ENCODE results near the gene FDX2. TPM values are rescaled to one million over a fixed set of nuclear protein-coding genes. Genes with fewer than 3 reads are reported as not detected.

FDX2 gene
- total RNA-seq, 2 donors from 2014 or later = 12.5 to 20.4 TPM

DNA sequence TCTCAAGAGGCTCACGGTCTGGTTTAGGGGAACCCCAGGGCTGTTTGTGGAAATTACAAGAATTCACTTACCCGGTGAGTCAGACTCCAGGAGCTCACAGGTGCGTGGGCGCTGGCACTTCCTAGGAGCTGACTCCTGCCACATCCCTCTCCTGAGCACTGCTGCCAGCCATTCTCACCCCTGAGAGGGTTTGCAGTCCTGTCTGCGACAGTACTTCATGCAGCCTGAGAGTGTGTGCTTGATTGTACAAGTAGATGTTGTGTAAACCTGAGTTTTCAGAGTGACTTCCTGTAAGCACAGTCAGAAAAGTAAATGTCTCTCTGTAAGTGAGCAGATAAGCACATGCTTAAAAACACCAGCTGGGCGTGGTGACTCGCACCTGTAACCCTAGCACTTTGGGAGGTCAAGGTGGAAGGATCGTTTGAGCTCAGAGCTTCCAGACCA, 55.7 kb downstream of the FDX2 start:
- H3K4me1 ChIP-seq = peaks cover 0 to 7% of the 10 kb centered on the region in 2 donors
- TF ChIP-seq, protein P1, sequence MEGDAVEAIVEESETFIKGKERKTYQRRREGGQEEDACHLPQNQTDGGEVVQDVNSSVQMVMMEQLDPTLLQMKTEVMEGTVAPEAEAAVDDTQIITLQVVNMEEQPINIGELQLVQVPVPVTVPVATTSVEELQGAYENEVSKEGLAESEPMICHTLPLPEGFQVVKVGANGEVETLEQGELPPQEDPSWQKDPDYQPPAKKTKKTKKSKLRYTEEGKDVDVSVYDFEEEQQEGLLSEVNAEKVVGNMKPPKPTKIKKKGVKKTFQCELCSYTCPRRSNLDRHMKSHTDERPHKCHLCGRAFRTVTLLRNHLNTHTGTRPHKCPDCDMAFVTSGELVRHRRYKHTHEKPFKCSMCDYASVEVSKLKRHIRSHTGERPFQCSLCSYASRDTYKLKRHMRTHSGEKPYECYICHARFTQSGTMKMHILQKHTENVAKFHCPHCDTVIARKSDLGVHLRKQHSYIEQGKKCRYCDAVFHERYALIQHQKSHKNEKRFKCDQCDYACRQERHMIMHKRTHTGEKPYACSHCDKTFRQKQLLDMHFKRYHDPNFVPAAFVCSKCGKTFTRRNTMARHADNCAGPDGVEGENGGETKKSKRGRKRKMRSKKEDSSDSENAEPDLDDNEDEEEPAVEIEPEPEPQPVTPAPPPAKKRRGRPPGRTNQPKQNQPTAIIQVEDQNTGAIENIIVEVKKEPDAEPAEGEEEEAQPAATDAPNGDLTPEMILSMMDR (IDR thresholded peaks at IDR 0.05) = no peak
- no peak overlapping the region for H3K27ac ChIP-seq
- H3K9me3 ChIP-seq = no peaks in the 10 kb centered on the region
- no peak for DNase-seq (ENCODE audit: low spot score)
- peaks cover 43% of the 10 kb centered on the region for H3K36me3 ChIP-seq
- H3K4me3 ChIP-seq = no peak overlapping the region
- H3K27me3 ChIP-seq = no peaks in the 10 kb centered on the region

Other genes starting within 250 kb of the FDX2 start
- gene SHFL, start 229.7 kb downstream of the FDX2 start, total RNA-seq = 10 to 100 TPM; 11.6 to 16.8 TPM
- under 1 TPM in 1 of 2 donors, not detected in 1; 0.31 TPM for gene ANGPTL6, start 213.3 kb downstream of the FDX2 start, total RNA-seq
- 10 to 100 TPM; 12.7 to 23.2 TPM for gene PPAN, start 209.7 kb downstream of the FDX2 start, total RNA-seq
- 1 to 10 TPM in 1 of 2 donors, under 1 TPM in 1; 0.30 to 3.9 TPM for gene P2RY11, start 204.3 kb downstream of the FDX2 start, total RNA-seq
- gene EIF3G, start 196.1 kb downstream of the FDX2 start, total RNA-seq = 100 to 1,000 TPM; 163 to 240 TPM
- 10 to 100 TPM; 17.2 to 27.7 TPM for gene DNMT1, start 121.1 kb downstream of the FDX2 start, total RNA-seq
- 10 to 100 TPM in 1 of 2 donors, 1 to 10 TPM in 1; 4.3 to 14.7 TPM for gene S1PR2, start 84.7 kb downstream of the FDX2 start, total RNA-seq
- 10 to 100 TPM; 75.9 to 86.3 TPM for gene MRPL4, start 63.8 kb downstream of the FDX2 start, total RNA-seq
- 10 to 100 TPM; 15.2 to 24.4 TPM for gene ICAM1, start 44.9 kb downstream of the FDX2 start, total RNA-seq
- gene ICAM4, start 29.1 kb downstream of the FDX2 start, total RNA-seq = under 1 TPM in 1 of 2 donors, not detected in 1; 0.55 TPM
- gene ICAM5, start 26.1 kb downstream of the FDX2 start, total RNA-seq = 1 to 10 TPM in 1 of 2 donors, under 1 TPM in 1; 0.22 to 1.7 TPM
- gene ZGLP1, start 6.2 kb downstream of the FDX2 start, total RNA-seq = under 1 TPM in 1 of 2 donors, not detected in 1; 0.90 TPM
- gene RAVER1, start 17.5 kb upstream of the FDX2 start, total RNA-seq = 10 to 100 TPM; 14.8 to 24.8 TPM
- gene ICAM3, start 23.6 kb upstream of the FDX2 start, total RNA-seq = 1 to 10 TPM; 5.3 to 7.1 TPM
- gene TYK2, start 64.6 kb upstream of the FDX2 start, total RNA-seq = 10 to 100 TPM; 31.7 to 58.8 TPM
- 100 to 1,000 TPM; 130 to 131 TPM for gene CDC37, start 87.5 kb upstream of the FDX2 start, total RNA-seq
- gene PDE4A, start 104.5 kb upstream of the FDX2 start, total RNA-seq = 1 to 10 TPM; 9.4 to 9.9 TPM
- 10 to 100 TPM; 52.1 to 64.9 TPM for gene KEAP1, start 187.3 kb upstream of the FDX2 start, total RNA-seq
- under 1 TPM; 0.12 to 0.59 TPM for gene S1PR5, start 201.4 kb upstream of the FDX2 start, total RNA-seq
- gene ATG4D, start 227.9 kb upstream of the FDX2 start, total RNA-seq = 10 to 100 TPM; 47.1 to 61.2 TPM
- 10 to 100 TPM in 1 of 2 donors, 1 to 10 TPM in 1; 9.6 to 10.3 TPM for gene KRI1, start 250.0 kb upstream of the FDX2 start, total RNA-seq